HL-60 (cell line): Measurements from ENCODE around the gene SEC22C.

Source experiments
- DNase-seq, 2 experiments: peaks; one replicate each; pipeline ENCODE4 v3.0.0-alpha.2; 2010 to 2020; ENCODE audit warnings: low read depth in 1 of 2, low spot score in 1 of 2
- H3K27ac ChIP-seq: fragments of 250-450 bp; sonication (Bioruptor Pico); replicated peaks from 2 replicates; pipeline ENCODE4 v1.5.1; 2020; ENCODE audit warnings: mild to moderate bottlenecking, moderate library complexity
- H3K27me3 ChIP-seq: fragments of 250-450 bp; sonication (Bioruptor Pico); 2 replicates; pipeline ENCODE4 v1.5.1; 2021; ENCODE audit warnings: mild to moderate bottlenecking, moderate library complexity; ENCODE audit not compliant: insufficient read depth, poor library complexity, severe bottlenecking
- H3K4me3 ChIP-seq: replicated peaks from 2 replicates; pipeline ENCODE4 v1.5.1; 2011; ENCODE audit warnings: mild to moderate bottlenecking, control low read depth, low read length; ENCODE audit not compliant: insufficient read depth
- CTCF ChIP-seq: IDR thresholded peaks from one replicate; pipeline ENCODE4 v1.5.1; 2011; ENCODE audit warnings: low read length, control low read depth, inconsistent platforms; ENCODE audit not compliant: insufficient read depth
- GABPA ChIP-seq: IDR thresholded peaks from 2 replicates; pipeline ENCODE4 v1.6.1; 2012; ENCODE audit warnings: low read depth
- POLR2AphosphoS5 ChIP-seq: IDR thresholded peaks from 2 replicates; pipeline ENCODE4 v1.6.1; 2012; ENCODE audit warnings: low read depth
- REST ChIP-seq: IDR thresholded peaks from 2 replicates; pipeline ENCODE4 v1.6.1; 2012; ENCODE audit warnings: low read depth; ENCODE audit not compliant: insufficient replicate concordance
- SPI1 ChIP-seq: IDR thresholded peaks from 2 replicates; pipeline ENCODE4 v1.6.1; 2012; ENCODE audit warnings: low read depth, mild to moderate bottlenecking, borderline replicate concordance

Gene SEC22C

GRCh38 chr3:42505849-42506410 lies 75.8 kb downstream of the SEC22C start:
- no peak for TF ChIP-seq GABPA
- no peak for TF ChIP-seq REST
- TF ChIP-seq CTCF: no peak
- TF ChIP-seq POLR2AphosphoS5: no peak
- TF ChIP-seq SPI1: no peak
- peaks cover 19% of the 10 kb centered on the region for H3K27me3 ChIP-seq
- H3K4me3 ChIP-seq: no peak overlapping the region
- no peak for DNase-seq
- no peak overlapping the region for H3K27ac ChIP-seq

GRCh38 chr3:42505128-42505848 lies 76.5 kb downstream of the SEC22C start:
- no peak overlapping the region for H3K27ac ChIP-seq
- no peak overlapping the region for H3K4me3 ChIP-seq
- peaks cover 26% of the 10 kb centered on the region for H3K27me3 ChIP-seq
- no peak for DNase-seq
- no peak for TF ChIP-seq REST
- no peak for TF ChIP-seq GABPA
- TF ChIP-seq CTCF: no peak
- no peak for TF ChIP-seq POLR2AphosphoS5
- no peak for TF ChIP-seq SPI1

- TF ChIP-seq POLR2AphosphoS5: no peak
- H3K27me3 ChIP-seq: peaks cover 29% of the 10 kb centered on the region
- H3K4me3 ChIP-seq: no peak overlapping the region
These were observed 77.2 kb downstream of the SEC22C start for GRCh38 chr3:42504334-42505127.

GRCh38 chr3:42503957-42504333 lies 77.8 kb downstream of the SEC22C start:
- H3K27me3 ChIP-seq: peaks cover 29% of the 10 kb centered on the region
- no peak for DNase-seq
- no peak overlapping the region for H3K4me3 ChIP-seq
- H3K27ac ChIP-seq: no peak overlapping the region
- TF ChIP-seq SPI1 (no peak), CTCF (no peak), POLR2AphosphoS5 (no peak), GABPA (no peak), REST (no peak)

More at GRCh38 chr3:42504334-42505127, 77.2 kb downstream of the SEC22C start:
- H3K27ac ChIP-seq: no peak overlapping the region
- DNase-seq: no peak
